Esophagus muscularis mucosa (tissue), 3 donors: ENCODE measurements around the gene SLC41A3.

ENCODE experiments used
- CTCF ChIP-seq, 3 experiments: fragments of 200-600 bp in 2 of 3; fragments of 450-650 bp in 1 of 3; sonication (generic) in 2 of 3; IDR thresholded peaks; one replicate each; pipeline ENCODE4 v1.5.1; 2017 to 2019; ENCODE audit warnings: antibody characterized with exemption in 3 of 3, mild to moderate bottlenecking in 2 of 3, moderate library complexity in 1 of 3
- POLR2A ChIP-seq: fragments of 450-650 bp; IDR thresholded peaks from one replicate; pipeline ENCODE4 v1.6.1; 2017; ENCODE audit warnings: antibody characterized with exemption, moderate library complexity, mild to moderate bottlenecking, low read depth

GRCh38 chr3:126022741-126023359, 61.1 kb downstream of the SLC41A3 start:
- TF ChIP-seq CTCF (IDR thresholded peaks at IDR 0.05): no peak
- no peak for TF ChIP-seq POLR2A
